HFFc6 (cell line): ENCODE data around the gene GCGR. TPM values are rescaled to one million over a fixed set of nuclear protein-coding genes. Genes with fewer than 3 reads are reported as not detected.

ENCODE experiments used
- DNase-seq: peaks from one replicate; pipeline ENCODE4 v3.0.0-alpha.2; 2018
- H3K27ac Mint-ChIP-seq: 2 replicates; pipeline ENCODE4 v1.8.0; 2020; ENCODE audit warnings: mild to moderate bottlenecking, mixed read lengths
- H3K27me3 Mint-ChIP-seq: 2 replicates; pipeline ENCODE4 v1.8.0; 2021; ENCODE audit warnings: mild to moderate bottlenecking, moderate library complexity, mixed read lengths; ENCODE audit not compliant: insufficient read depth
- H3K36me3 Mint-ChIP-seq: 2 replicates; pipeline ENCODE4 v1.8.0; 2021; ENCODE audit warnings: low read depth, mixed read lengths
- H3K4me1 Mint-ChIP-seq: 2 replicates; pipeline ENCODE4 v1.8.0; 2020; ENCODE audit warnings: low read depth, mixed read lengths
- H3K4me3 Mint-ChIP-seq: 2 replicates; pipeline ENCODE4 v1.8.0; 2020; ENCODE audit warnings: mild to moderate bottlenecking, moderate library complexity, mixed read lengths
- H3K9me3 Mint-ChIP-seq: 2 replicates; pipeline ENCODE4 v1.8.0; 2020; ENCODE audit warnings: mild to moderate bottlenecking, mixed read lengths
- total RNA-seq, 6 experiments: library from RNA; stranded (reverse); fragmentation: NEBNext Ultra II Directional; extraction: Animal tissue kit (Norgen Biotek cat#: 25700); gene quantifications; 2 replicates in 1 of 6; 3 replicates in 5 of 6; pipeline ENCODE4 v1.2.3, GENCODE V29; 2021
- TF ChIP-seq, protein P1 (sequence below): fragments of 200-600 bp; sonication (generic); IDR thresholded peaks from 2 replicates; pipeline ENCODE4 v1.5.0; 2021; ENCODE audit warnings: antibody characterized with exemption, mild to moderate bottlenecking

The GCGR gene
- total RNA-seq, 6 experiments from 2014 or later: not detected

- Mint-ChIP-seq H3K27me3 (peaks cover 2% of the 10 kb centered on the region; the same call in 1 of the 2 replicates), H3K4me3 (peak overlapping the region; percentile 86), H3K4me1 (peaks cover 14% of the 10 kb centered on the region), H3K9me3 (no peaks in the 10 kb centered on the region), H3K36me3 (no peaks in the 10 kb centered on the region), H3K27ac (peak overlapping the region; percentile 95)
- DNase-seq: peak; percentile 60
- TF ChIP-seq, protein P1, sequence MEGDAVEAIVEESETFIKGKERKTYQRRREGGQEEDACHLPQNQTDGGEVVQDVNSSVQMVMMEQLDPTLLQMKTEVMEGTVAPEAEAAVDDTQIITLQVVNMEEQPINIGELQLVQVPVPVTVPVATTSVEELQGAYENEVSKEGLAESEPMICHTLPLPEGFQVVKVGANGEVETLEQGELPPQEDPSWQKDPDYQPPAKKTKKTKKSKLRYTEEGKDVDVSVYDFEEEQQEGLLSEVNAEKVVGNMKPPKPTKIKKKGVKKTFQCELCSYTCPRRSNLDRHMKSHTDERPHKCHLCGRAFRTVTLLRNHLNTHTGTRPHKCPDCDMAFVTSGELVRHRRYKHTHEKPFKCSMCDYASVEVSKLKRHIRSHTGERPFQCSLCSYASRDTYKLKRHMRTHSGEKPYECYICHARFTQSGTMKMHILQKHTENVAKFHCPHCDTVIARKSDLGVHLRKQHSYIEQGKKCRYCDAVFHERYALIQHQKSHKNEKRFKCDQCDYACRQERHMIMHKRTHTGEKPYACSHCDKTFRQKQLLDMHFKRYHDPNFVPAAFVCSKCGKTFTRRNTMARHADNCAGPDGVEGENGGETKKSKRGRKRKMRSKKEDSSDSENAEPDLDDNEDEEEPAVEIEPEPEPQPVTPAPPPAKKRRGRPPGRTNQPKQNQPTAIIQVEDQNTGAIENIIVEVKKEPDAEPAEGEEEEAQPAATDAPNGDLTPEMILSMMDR: no peak
Observed at GRCh38 chr17:81831957-81832607, 28.1 kb downstream of the GCGR start.

- DNase-seq: peak; percentile 10
- TF ChIP-seq, protein P1: no peak
- peak overlapping the region; percentile 86 for H3K4me3 Mint-ChIP-seq
Observed at GRCh38 chr17:81832608-81833159, 28.7 kb downstream of the GCGR start.

DNA sequence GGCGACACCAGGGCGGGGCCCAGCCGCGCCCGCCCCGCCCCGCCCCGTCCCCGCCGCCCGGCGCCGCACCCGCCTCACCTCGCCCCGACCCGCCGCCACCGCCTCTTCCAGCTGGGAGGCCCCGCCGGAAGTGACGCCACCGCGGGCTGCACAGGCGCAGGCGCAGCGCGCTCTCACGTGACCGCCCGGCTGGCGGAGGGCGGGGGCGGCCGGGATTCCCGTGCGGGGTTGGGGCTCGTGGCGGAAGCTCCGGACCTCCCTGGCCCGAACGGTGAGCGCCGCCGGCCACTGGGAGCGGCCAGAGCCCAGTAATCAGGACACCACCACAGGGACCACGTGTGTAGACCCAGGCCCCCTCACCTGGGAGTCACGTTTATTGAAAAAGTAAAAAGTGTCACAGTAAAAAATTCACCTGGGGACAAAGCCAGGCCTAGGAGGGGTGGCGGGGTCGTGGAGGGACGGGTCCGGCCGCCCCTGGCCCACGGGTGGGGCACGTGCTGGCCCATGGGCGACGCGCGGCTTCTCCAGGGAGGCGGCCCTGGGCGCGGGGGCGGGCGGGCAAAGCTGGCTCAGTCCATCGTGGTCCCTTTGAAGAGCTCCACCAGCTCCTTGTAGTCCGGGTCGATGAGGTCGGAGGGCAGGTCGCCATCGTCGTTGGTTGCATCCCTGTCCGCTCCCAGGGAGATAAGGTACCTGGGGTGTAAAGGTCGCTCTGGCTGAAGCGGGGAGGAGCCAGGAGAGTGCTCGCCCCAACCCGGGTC, 29.4 kb downstream of the GCGR start, which contains the start of gene MCRIP1:
Gene MCRIP1, minus strand, starts transcription at position 132 of the 761 bp plus-strand sequence. CDS start 8,785 bp downstream, outside the sequence.
- Mint-ChIP-seq H3K4me1 (peaks cover 21% of the 10 kb centered on the region), H3K27ac (peak within 1 kb of the TSS; percentile 95), H3K36me3 (no peaks in the 10 kb centered on the region), H3K4me3 (peak within 1 kb of the TSS; percentile 87), H3K27me3 (peaks cover 2% of the 10 kb centered on the region; the same call in 1 of the 2 replicates), H3K9me3 (no peaks in the 10 kb centered on the region)
- TF ChIP-seq, protein P1: no peak
- peak; percentile 89 for DNase-seq

More at GRCh38 chr17:81832608-81833159, 28.7 kb downstream of the GCGR start:
- H3K36me3 Mint-ChIP-seq: no peaks in the 10 kb centered on the region
- H3K4me1 Mint-ChIP-seq: peaks cover 17% of the 10 kb centered on the region
- H3K27ac Mint-ChIP-seq: peak overlapping the region; percentile 95
- H3K27me3 Mint-ChIP-seq: peaks cover 2% of the 10 kb centered on the region; the same call in 1 of the 2 replicates
- H3K9me3 Mint-ChIP-seq: no peaks in the 10 kb centered on the region

- no peak for DNase-seq
- H3K9me3 Mint-ChIP-seq: no peaks in the 10 kb centered on the region
- peak overlapping the region; percentile 92 for H3K27ac Mint-ChIP-seq
- peaks cover 21% of the 10 kb centered on the region for H3K4me1 Mint-ChIP-seq
- TF ChIP-seq, protein P1: no peak
- H3K27me3 Mint-ChIP-seq: peaks cover 2% of the 10 kb centered on the region; the same call in 1 of the 2 replicates
- no peaks in the 10 kb centered on the region for H3K36me3 Mint-ChIP-seq
- peak overlapping the region; percentile 87 for H3K4me3 Mint-ChIP-seq
Observed at GRCh38 chr17:81833921-81834830, 30.2 kb downstream of the GCGR start.

GRCh38 chr17:81834831-81835267, 30.9 kb downstream of the GCGR start, which contains the start of gene PPP1R27:
Gene PPP1R27 (minus strand): TSS chr17:81835050. CDS start chr17:81834953, 97 bp downstream.
- Mint-ChIP-seq H3K27ac (peak within 1 kb of the TSS; percentile 92), H3K36me3 (no peaks in the 10 kb centered on the region), H3K9me3 (no peaks in the 10 kb centered on the region), H3K4me1 (peaks cover 21% of the 10 kb centered on the region), H3K4me3 (peak within 1 kb of the TSS; percentile 87), H3K27me3 (peaks cover 2% of the 10 kb centered on the region; the same call in 1 of the 2 replicates)
- DNase-seq: no peak
- TF ChIP-seq, protein P1: no peak
